Measurements from ENCODE around the gene KCNJ10.

The KCNJ10 gene

GRCh38 chr1:160006312-160006940 is 63.5 kb downstream of the KCNJ10 start:
- H3K4me3 ChIP-seq (ENCODE audit: low read depth, low read length) = no peak overlapping the region
- DNase-seq (ENCODE audit: low read depth) = peak; percentile 19

DNA sequence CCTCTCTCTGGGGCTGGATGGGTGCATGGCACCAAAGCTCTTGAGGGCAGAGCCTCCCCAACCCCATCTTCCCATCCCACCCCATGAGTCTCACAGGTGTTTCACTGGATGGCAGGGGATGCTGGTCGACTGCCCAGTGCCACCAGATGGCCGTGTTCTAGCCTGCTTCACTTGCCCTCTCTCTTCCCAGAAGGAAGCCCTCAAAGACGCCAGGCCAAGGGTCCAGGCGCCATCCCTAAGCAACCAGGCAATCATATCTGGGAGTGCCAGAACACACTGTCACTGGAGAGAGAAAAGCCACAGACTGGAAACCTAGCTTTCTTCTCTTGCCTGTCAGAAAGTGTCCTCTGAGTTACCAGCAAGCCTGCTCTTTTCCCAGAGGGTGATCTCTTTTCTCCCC is 64.9 kb downstream of the KCNJ10 start:
- H3K4me3 ChIP-seq (ENCODE audit: low read depth, low read length) = no peak overlapping the region
- no peak for DNase-seq (ENCODE audit: low read depth)

- no peak overlapping the region for H3K4me3 ChIP-seq (ENCODE audit: low read depth, low read length)
- no peak for DNase-seq (ENCODE audit: low read depth)
Observed at GRCh38 chr1:160004425-160004824, 65.5 kb downstream of the KCNJ10 start.

DNA sequence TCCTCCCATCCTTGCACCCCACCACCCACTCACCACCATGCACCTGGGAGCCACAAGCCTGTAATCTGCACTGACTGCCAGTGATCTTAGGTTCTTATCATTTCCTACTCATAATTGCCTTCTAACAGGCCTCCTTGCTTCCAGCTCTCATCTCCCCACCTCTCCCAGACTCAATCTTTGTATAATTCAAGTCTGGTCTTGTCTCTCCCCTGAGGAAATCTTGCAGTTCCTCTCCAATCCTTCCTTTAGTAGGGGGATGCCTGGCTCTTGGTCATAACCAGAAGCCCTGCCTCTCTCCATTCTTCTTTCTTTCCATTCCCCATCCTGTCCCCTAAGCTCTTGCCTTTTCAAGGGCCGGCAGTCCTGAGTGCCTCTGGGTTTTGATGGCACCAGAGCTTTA is 66.0 kb downstream of the KCNJ10 start:
- no peak overlapping the region for H3K4me3 ChIP-seq (ENCODE audit: low read depth, low read length)
- no peak for DNase-seq (ENCODE audit: low read depth)

DNA sequence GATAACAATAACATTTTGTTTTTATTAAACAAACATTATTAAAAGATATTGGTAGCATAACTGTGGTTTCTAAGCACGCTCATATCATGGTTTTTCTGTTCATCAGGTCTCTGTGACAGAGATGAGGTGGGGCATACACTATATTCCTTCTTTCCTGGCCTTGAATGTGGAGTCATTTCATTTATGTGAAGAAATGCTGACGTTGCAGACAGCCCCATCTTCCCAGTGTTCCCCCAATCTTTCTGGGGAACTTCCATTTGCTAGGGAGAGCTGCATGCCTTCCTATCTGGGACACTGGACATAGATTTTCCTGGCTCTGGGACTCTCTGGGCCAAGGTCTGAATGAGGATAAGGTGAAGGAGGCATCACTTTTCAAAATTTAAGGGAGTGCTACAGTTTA is 68.5 kb downstream of the KCNJ10 start:
- H3K4me3 ChIP-seq (ENCODE audit: low read depth, low read length) = no peak overlapping the region

DNA sequence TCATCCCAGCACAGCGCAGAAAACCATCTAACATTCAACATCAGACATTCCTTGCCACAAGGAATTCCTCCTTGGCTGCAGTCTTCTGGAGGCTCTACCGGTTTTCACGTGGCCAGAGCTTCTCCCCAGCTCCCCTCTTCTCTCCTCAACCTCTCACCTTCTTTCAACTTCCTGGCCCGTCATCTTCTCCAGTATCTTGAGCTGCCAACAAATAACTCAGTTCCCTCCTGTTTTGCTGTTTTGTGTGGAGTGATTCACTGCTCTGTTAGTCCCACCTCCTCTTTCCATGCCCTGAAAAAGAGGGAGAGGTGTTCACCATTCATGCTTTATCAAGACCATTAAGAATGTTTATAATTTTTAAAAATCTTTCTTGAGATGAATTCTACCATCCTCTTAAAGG is 70.8 kb downstream of the KCNJ10 start:
- H3K4me3 ChIP-seq (ENCODE audit: low read depth, low read length) = no peak overlapping the region
- DNase-seq (ENCODE audit: low read depth) = no peak

More for the DNA sequence above, 68.5 kb downstream of the KCNJ10 start:
- DNase-seq (ENCODE audit: low read depth) = no peak

- H3K4me3 ChIP-seq (ENCODE audit: low read depth, low read length) = no peak overlapping the region
- DNase-seq (ENCODE audit: low read depth) = peak; percentile 66
Observed at GRCh38 chr1:159996653-159997052, 73.3 kb downstream of the KCNJ10 start.

DNA sequence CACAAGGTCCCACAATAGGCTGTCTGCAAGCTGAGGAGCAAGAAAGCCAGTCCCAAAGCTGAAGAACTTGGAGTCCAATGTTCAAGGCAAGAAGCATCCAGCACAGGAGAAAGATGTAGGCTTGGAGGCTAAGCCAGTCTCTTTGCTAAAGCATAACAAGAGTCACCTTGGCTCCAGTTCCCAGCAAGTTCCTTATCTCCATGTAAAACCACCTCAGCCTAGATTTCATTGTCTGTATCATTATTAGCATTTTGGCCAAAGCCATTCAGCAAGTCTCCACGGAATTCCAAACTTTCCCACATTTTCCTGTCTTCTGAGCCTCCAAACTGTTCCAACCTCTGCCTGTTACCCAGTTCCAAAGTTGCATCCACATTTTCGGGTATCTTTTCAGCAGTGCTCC is 75.1 kb downstream of the KCNJ10 start:
- H3K4me3 ChIP-seq (ENCODE audit: low read depth, low read length) = no peak overlapping the region
- no peak for DNase-seq (ENCODE audit: low read depth)

DNA sequence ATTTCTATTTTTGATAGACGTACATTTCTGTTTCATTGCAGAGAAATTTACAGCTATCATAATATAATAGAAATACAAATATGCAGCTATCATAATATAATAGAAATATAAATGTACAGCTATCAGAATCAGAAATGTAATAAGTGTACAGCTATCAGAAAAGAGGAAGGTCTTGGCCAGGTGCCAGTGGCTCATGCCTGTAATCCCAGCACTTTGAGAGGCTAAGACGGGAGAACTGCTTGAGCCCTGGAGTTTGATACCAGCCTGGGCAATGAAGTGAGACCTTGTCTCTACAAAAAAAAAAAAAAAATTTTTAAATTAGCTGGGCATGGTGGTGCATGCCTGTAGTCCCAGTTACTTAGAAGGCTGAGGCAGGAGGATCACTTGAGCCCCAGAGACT is 76.0 kb downstream of the KCNJ10 start:
- no peak overlapping the region for H3K4me3 ChIP-seq (ENCODE audit: low read depth, low read length)
- no peak for DNase-seq (ENCODE audit: low read depth)

DNA sequence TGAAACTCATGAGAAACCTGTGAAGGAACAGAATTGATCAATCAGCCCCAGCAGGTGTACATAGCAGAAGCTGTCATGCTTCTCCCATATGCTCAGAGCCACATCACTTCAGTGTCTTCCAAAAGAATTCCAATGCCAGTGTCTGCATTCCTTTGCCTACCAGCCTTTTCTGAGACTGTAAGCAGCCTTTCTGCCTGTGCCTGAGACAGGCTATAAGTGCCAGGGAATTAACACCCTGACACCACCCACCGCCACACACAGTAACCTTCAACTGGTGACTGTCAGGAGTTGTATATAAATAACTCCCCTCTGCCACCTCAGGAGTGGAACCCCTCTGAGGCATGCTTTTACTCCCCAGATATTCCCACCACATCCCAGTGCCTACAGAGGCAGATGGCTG is 77.8 kb downstream of the KCNJ10 start:
- no peak for DNase-seq (ENCODE audit: low read depth)
- H3K4me3 ChIP-seq (ENCODE audit: low read depth, low read length) = no peak overlapping the region

- DNase-seq (ENCODE audit: low read depth) = no peak
- H3K4me3 ChIP-seq (ENCODE audit: low read depth, low read length) = no peak overlapping the region
Observed at GRCh38 chr1:159991513-159991912, 78.4 kb downstream of the KCNJ10 start.

GRCh38 chr1:159990005-159990404 is 80.0 kb downstream of the KCNJ10 start:
- no peak overlapping the region for H3K4me3 ChIP-seq (ENCODE audit: low read depth, low read length)
- DNase-seq (ENCODE audit: low read depth) = no peak

GRCh38 chr1:159989581-159989980 is 80.4 kb downstream of the KCNJ10 start:
- no peak for DNase-seq (ENCODE audit: low read depth)
- no peak overlapping the region for H3K4me3 ChIP-seq (ENCODE audit: low read depth, low read length)

DNA sequence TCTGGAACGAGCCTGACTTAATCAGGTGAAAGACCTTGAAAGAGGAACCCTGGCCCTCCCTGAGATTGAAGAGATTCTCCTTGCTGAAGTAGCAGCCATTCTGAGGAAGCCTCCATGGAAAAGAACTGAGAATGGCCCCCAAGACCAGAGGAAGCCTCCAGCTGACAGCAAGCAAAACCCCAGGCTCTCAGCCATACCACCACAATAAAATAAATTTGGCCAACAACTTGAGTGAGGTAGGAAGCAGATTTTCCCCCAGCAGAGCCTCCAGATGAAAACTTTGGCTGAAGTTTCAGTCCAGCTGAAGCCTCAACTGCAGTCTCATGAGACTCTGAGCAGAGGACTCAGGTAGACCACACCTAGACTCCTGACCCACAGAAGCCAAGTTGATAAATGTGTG is 82.0 kb downstream of the KCNJ10 start:
- H3K4me3 ChIP-seq (ENCODE audit: low read depth, low read length) = no peak overlapping the region
- DNase-seq (ENCODE audit: low read depth) = no peak

GRCh38 chr1:159987186-159987585 is 82.8 kb downstream of the KCNJ10 start:
- no peak overlapping the region for H3K4me3 ChIP-seq (ENCODE audit: low read depth, low read length)
- no peak for DNase-seq (ENCODE audit: low read depth)

DNA sequence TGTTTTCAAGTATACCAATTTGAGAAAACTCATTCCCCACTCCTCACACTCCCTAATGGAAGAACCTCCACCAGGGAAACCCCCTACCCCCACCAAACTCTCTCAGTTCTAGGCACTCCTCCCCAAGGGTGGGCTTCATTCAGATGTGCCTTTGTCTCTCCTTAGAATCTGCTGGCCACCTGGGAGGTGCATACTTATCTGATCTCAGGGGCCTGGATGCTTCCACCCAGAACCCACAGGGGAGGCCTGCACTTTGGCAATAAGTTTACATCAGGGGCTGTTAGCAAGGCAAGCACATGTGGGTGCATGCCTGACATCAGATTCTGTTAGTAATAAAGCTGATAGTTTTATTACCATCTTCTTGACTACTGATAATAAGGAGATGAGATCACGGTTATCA is 83.4 kb downstream of the KCNJ10 start:
- DNase-seq (ENCODE audit: low read depth) = no peak
- no peak overlapping the region for H3K4me3 ChIP-seq (ENCODE audit: low read depth, low read length)

- DNase-seq (ENCODE audit: low read depth) = no peak
- no peak overlapping the region for H3K4me3 ChIP-seq (ENCODE audit: low read depth, low read length)
Observed at GRCh38 chr1:159986093-159986492, 83.9 kb downstream of the KCNJ10 start.

- DNase-seq (ENCODE audit: low read depth) = no peak
- no peak overlapping the region for H3K4me3 ChIP-seq (ENCODE audit: low read depth, low read length)
Observed at GRCh38 chr1:159985473-159985872, 84.5 kb downstream of the KCNJ10 start.

GRCh38 chr1:159983681-159984080 is 86.3 kb downstream of the KCNJ10 start:
- no peak overlapping the region for H3K4me3 ChIP-seq (ENCODE audit: low read depth, low read length)
- DNase-seq (ENCODE audit: low read depth) = no peak

GRCh38 chr1:159982280-159982679 is 87.7 kb downstream of the KCNJ10 start:
- no peak overlapping the region for H3K4me3 ChIP-seq (ENCODE audit: low read depth, low read length)
- DNase-seq (ENCODE audit: low read depth) = no peak

DNA sequence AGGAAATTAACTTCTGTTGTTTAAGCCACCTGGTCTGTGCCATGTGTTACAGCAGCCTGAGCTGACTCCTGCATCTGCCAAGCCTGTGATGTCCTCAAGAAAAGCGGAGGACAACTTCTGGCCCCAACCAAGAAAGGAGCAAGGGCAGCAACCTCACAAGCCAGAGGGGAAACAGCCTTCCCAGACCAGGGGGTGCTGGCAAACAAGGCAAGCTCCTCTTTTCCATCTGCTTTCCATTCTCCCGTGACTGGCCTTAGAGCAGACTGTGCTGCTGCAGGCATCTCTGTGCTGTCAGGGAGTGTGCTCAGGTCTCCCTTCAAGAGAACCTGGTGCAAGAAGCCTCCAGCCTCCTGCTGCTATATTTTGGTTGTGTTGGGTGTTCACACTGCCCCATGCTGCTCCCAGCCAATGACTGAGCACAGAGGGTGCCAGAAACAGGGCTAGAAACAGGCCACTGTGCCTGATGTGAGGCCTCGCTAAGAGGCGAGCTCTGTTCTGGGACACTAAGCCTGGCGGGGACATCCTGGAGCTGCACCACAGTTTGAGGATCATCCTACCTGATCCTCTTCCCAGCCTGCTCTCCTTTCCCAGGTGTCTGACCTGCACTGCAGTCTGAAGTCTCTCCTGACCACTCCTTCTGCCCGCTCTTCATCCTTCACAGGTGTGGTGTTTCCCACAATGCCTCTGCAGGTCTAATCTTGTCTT is 88.5 kb downstream of the KCNJ10 start:
- no peak for DNase-seq (ENCODE audit: low read depth)

More for the DNA sequence above, 88.5 kb downstream of the KCNJ10 start:
- no peak overlapping the region for H3K4me3 ChIP-seq (ENCODE audit: low read depth, low read length)
